HepG2 (cell line): ENCODE measurements around the gene EFNA3. TPM values are rescaled to one million over a fixed set of nuclear protein-coding genes. Genes with fewer than 3 reads are reported as not detected.
A peak's percentile ranks its signal among the peaks of the same experiment; 100 is the strongest.

ENCODE experiments used
- ARNTL ChIP-seq: sonication (generic); formaldehyde crosslinking; IDR thresholded peaks from 2 replicates; pipeline ENCODE4 v1.4.0; 2020; ENCODE audit warnings: mild to moderate bottlenecking, missing genetic modification reagents
- SAP130 ChIP-seq: IDR thresholded peaks from 2 replicates; pipeline ENCODE4 v1.6.1; 2016; ENCODE audit warnings: low read depth
- polyA plus RNA-seq, 8 experiments: library from polyadenylated mRNA; depleted of rRNA in 3 of 8; stranded (reverse) in 7 of 8; unstranded in 1 of 8; fragments of >200 nt; fragmentation: Illumina TruSeq in 4 of 8; extraction: Trizol in 4 of 8; gene quantifications; 2 replicates each; pipeline versions ENCODE4 v1.2.1 to v1.2.3, GENCODE V29; 2011 to 2016; ENCODE audit warnings: low read depth in 4 of 8, missing spikeins in 1 of 8, mixed read lengths in 1 of 8; ENCODE audit not compliant: insufficient read depth in 1 of 8
- total RNA-seq, 5 experiments: library from RNA; depleted of rRNA; stranded (reverse); fragments of >200 nt; fragmentation: Illumina TruSeq; extraction: Trizol; gene quantifications; 2 replicates each; pipeline ENCODE4 v1.2.3, GENCODE V29; 2016; ENCODE audit warnings: low read depth in 1 of 5
- TF ChIP-seq, protein P1 (sequence below), 2 experiments: fragments of 450-650 bp in 1 of 2; sonication (generic) in 1 of 2; formaldehyde crosslinking in 1 of 2; IDR thresholded peaks; 2 replicates each; pipeline versions ENCODE4 v1.6.1 to v1.8.0; 2016 to 2022; ENCODE audit warnings: antibody characterized with exemption in 1 of 2, mild to moderate bottlenecking in 1 of 2, missing genetic modification reagents in 1 of 2
- TF ChIP-seq, protein P2 (sequence below): sonication (generic); formaldehyde crosslinking; IDR thresholded peaks from 2 replicates; pipeline ENCODE4 v1.4.0; 2020; ENCODE audit warnings: mild to moderate bottlenecking, missing genetic modification reagents
- TF ChIP-seq, protein P3 (sequence below): sonication (generic); formaldehyde crosslinking; IDR thresholded peaks from 2 replicates; pipeline ENCODE4 v1.9.0; 2022; ENCODE audit warnings: missing genetic modification reagents, mild to moderate bottlenecking, borderline replicate concordance

EFNA3 gene
- total and polyA plus RNA-seq, 2 of the 13 experiments (the other 11 are each of a cell fraction or from before 2014, with no cell fraction given) = 1.0 to 5.7 TPM

DNA sequence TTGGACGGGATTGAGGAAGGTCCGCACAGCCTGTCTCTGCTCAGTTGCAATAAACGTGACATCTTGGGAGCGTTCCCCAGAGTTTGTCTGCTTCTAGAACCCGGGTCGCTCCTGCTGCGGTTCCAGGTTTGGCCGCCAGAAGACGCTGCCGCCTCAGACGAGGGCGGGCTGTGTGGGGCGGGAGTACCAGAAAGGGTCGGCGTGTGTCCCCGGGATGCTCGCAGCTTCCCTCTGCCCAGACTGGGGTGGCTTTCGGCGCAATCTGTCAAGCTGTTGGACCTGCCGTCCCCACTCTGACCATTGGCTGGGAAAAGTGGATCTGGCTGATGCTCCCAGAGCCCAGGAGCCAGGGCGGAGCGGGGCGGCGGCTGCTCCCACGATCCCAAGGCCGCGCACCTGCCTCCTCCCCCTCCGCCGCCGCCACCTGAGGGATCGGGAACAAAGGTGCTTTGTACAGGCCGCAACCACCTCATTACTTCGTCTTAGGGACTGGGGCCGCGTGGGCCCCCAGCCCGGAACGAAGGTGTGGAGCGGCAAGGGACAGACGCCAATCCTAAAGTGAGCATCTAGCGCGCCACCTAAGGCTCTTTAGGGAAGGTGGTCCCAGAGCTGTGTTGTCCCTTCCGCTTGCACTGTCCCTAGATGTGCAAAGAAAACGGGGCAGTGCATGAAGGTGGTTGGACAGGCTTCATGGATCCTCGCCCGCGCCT is 15.8 kb upstream of the EFNA3 start (continued):
- TF ChIP-seq, protein P1, sequence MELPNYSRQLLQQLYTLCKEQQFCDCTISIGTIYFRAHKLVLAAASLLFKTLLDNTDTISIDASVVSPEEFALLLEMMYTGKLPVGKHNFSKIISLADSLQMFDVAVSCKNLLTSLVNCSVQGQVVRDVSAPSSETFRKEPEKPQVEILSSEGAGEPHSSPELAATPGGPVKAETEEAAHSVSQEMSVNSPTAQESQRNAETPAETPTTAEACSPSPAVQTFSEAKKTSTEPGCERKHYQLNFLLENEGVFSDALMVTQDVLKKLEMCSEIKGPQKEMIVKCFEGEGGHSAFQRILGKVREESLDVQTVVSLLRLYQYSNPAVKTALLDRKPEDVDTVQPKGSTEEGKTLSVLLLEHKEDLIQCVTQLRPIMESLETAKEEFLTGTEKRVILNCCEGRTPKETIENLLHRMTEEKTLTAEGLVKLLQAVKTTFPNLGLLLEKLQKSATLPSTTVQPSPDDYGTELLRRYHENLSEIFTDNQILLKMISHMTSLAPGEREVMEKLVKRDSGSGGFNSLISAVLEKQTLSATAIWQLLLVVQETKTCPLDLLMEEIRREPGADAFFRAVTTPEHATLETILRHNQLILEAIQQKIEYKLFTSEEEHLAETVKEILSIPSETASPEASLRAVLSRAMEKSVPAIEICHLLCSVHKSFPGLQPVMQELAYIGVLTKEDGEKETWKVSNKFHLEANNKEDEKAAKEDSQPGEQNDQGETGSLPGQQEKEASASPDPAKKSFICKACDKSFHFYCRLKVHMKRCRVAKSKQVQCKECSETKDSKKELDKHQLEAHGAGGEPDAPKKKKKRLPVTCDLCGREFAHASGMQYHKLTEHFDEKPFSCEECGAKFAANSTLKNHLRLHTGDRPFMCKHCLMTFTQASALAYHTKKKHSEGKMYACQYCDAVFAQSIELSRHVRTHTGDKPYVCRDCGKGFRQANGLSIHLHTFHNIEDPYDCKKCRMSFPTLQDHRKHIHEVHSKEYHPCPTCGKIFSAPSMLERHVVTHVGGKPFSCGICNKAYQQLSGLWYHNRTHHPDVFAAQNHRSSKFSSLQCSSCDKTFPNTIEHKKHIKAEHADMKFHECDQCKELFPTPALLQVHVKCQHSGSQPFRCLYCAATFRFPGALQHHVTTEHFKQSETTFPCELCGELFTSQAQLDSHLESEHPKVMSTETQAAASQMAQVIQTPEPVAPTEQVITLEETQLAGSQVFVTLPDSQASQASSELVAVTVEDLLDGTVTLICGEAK (IDR thresholded peaks at IDR 0.05) = no peak
- TF ChIP-seq, protein P1 (CRISPR knock-in tag; IDR thresholded peaks at IDR 0.05) = 0 out of 2 replicates have a peak, but pooled peaks have one; percentile 45
- TF ChIP-seq, protein P2, sequence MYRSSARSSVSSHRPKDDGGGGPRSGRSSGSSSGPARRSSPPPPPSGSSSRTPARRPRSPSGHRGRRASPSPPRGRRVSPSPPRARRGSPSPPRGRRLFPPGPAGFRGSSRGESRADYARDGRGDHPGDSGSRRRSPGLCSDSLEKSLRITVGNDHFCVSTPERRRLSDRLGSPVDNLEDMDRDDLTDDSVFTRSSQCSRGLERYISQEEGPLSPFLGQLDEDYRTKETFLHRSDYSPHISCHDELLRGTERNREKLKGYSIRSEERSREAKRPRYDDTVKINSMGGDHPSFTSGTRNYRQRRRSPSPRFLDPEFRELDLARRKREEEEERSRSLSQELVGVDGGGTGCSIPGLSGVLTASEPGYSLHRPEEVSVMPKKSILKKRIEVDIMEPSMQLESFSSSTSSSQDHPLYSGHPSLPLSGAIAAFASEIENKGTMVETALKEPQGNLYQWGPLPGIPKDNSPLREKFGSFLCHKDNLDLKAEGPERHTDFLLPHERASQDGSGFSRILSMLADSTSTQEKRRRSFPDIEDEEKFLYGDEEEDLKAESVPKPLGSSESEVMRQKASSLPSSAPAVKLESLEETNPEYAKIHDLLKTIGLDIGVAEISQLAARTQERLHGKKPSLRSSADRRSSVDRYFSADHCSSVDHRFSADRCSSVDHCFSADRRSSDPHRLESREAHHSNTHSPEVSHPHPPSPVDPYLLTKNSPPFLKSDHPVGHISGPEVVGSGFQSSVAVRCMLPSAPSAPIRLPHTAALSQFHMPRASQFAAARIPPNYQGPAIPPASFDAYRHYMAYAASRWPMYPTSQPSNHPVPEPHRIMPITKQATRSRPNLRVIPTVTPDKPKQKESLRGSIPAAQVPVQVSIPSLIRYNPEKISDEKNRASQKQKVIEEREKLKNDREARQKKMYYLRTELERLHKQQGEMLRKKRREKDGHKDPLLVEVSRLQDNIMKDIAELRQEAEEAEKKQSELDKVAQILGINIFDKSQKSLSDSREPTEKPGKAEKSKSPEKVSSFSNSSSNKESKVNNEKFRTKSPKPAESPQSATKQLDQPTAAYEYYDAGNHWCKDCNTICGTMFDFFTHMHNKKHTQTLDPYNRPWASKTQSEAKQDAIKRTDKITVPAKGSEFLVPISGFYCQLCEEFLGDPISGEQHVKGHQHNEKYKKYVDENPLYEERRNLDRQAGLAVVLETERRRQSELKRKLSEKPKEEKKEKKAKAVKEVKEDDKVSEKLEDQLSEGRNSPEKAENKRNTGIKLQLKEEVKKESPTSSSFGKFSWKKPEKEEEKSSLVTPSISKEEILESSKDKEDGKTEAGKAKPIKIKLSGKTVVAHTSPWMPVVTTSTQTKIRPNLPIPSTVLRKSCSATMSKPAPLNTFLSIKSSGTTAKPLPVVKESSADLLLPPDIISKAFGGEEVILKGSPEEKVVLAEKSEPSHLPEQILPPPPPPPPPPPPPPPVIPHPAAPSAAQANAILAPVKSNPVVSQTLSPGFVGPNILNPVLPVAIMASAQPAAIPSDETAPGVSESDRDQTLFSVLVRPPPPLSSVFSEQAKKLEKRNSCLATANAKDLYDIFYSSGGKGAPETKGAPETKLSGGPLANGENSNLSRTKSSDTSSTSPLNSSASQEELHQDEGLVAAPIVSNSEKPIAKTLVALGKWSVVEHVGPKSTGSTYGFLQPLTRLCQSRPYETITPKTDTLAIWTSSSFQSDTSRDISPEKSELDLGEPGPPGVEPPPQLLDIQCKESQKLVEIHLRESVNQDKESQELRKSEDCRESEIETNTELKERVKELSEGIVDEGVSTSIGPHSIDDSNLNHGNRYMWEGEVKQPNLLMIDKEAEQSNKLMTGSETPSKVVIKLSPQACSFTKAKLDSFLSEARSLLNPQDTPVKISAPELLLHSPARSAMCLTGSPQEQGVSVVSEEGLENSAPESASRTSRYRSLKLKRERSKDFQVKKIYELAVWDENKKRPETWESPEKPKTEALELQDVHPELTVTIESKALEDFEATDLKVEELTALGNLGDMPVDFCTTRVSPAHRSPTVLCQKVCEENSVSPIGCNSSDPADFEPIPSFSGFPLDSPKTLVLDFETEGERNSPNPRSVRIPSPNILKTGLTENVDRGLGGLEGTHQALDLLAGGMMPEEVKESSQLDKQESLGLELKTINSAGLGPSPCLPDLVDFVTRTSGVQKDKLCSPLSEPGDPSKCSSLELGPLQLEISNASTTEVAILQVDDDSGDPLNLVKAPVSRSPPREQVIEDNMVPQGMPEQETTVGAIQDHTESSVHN (CRISPR knock-in tag) = no peak
- TF ChIP-seq, protein P3, sequence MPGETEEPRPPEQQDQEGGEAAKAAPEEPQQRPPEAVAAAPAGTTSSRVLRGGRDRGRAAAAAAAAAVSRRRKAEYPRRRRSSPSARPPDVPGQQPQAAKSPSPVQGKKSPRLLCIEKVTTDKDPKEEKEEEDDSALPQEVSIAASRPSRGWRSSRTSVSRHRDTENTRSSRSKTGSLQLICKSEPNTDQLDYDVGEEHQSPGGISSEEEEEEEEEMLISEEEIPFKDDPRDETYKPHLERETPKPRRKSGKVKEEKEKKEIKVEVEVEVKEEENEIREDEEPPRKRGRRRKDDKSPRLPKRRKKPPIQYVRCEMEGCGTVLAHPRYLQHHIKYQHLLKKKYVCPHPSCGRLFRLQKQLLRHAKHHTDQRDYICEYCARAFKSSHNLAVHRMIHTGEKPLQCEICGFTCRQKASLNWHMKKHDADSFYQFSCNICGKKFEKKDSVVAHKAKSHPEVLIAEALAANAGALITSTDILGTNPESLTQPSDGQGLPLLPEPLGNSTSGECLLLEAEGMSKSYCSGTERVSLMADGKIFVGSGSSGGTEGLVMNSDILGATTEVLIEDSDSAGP (CRISPR knock-in tag) = peak; percentile 69
- TF ChIP-seq SAP130 (CRISPR knock-in tag) = peak; percentile 45; the same call in 1 of the 2 replicates
- TF ChIP-seq ARNTL (CRISPR knock-in tag) = 0 out of 2 replicates have a peak, but pooled peaks have one; percentile 19
